ENCODE measurements around the gene SRGAP3. TPM values are rescaled to one million over a fixed set of nuclear protein-coding genes. Genes with fewer than 3 reads are reported as not detected.
A peak's percentile ranks its signal among the peaks of the same experiment; 100 is the strongest.

SRGAP3 gene
- total and polyA plus RNA-seq, 10 of the 15 experiments (the other 5 are each of a cell fraction or from before 2014, with no cell fraction given): 0.32 to 1.7 (median 0.99) TPM

GRCh38 chr3:9064251-9064650 is 185.2 kb downstream of the SRGAP3 start (continued):
- TF ChIP-seq HDAC6 (IDR thresholded peaks at IDR 0.05; ENCODE audit: unreplicated experiment) (no peak), RAD51 (IDR thresholded peaks at IDR 0.05) (no peak), ATF3 (IDR thresholded peaks at IDR 0.05; ENCODE audit: borderline replicate concordance, extremely low read depth, low read depth, low read length) (no peak)

GRCh38 chr3:9062570-9062969 is 186.9 kb downstream of the SRGAP3 start:
- ChIA-PET POLR2A (no interaction called here), CTCF (interaction anchor here (6.9 kb wide), 1 partner anchor 75 kb away, joined by 56 read pairs; no protein-coding TSS in a partner anchor), RAD21 (ENCODE audit: unreplicated experiment) (interaction anchor here (1.2 kb wide), 1 partner anchor 239 kb away, joined by 3 read pairs; no protein-coding TSS in a partner anchor), SMC1A (ENCODE audit: uncharacterized antibody, unreplicated experiment) (interaction anchor here (1.7 kb wide), 1 partner anchor 57 kb away, joined by 5 read pairs; no protein-coding TSS in a partner anchor)
- Histone ChIP-seq H3K27ac (ENCODE audit: control insufficient read depth, insufficient read depth) (no peak overlapping the region), H3K4me1 (ENCODE audit: control insufficient read depth, insufficient read depth, low read length) (no peaks in the 10 kb centered on the region), H3K27me3 (replicated peaks in 1 of 2; ENCODE audit: control insufficient read depth in 2 of 2, insufficient read depth in 2 of 2, low read length in 1 of 2) (no peaks in the 10 kb centered on the region), H3K4me3 (no peak overlapping the region), H4K20me1 (ENCODE audit: control insufficient read depth, insufficient read depth) (no peaks in the 10 kb centered on the region), H3K4me2 (ENCODE audit: control insufficient read depth, insufficient read depth) (no peak overlapping the region), H3K9me3 (replicated peaks; ENCODE audit: control insufficient read depth, insufficient read depth, low read length) (no peaks in the 10 kb centered on the region), H2AFZ (ENCODE audit: control insufficient read depth, low read depth, low read length) (no peak overlapping the region), H3K9ac (ENCODE audit: control insufficient read depth, insufficient read depth, low read length) (no peak overlapping the region), H3K79me2 (ENCODE audit: control insufficient read depth, insufficient read depth, low read length) (no peaks in the 10 kb centered on the region), H3K36me3 (ENCODE audit: control insufficient read depth in 2 of 2, insufficient read depth in 2 of 2, low read length in 1 of 2) (no peaks in the 10 kb centered on the region)
- ATAC-seq (no peak), FAIRE-seq (no peak), DNase-seq (ENCODE audit: low read depth, low spot score) (no peak)
- BruUV-seq (replicated peaks): no TSS peak
- TF ChIP-seq DPF2 (IDR thresholded peaks at IDR 0.05): no peak
- in situ Hi-C loops (cut with MboI) (no loop called here), intact Hi-C loops (cut with micrococcal nuclease; ENCODE audit: unreplicated experiment) (loop anchor here (10.0 kb wide), 1 partner anchor 398 kb away; no protein-coding TSS in a partner anchor)
- 36% methylated on average over 1 of the region's 1 CpG for WGBS (ENCODE audit: insufficient coverage, insufficient replicate concordance, low lambda C conversion rate, missing lambda C conversion rate)

GRCh38 chr3:9061634-9062033 is 187.8 kb downstream of the SRGAP3 start:
- Histone ChIP-seq H3K79me2 (ENCODE audit: control insufficient read depth, insufficient read depth, low read length) (no peaks in the 10 kb centered on the region), H3K27me3 (replicated peaks in 1 of 2; ENCODE audit: control insufficient read depth in 2 of 2, insufficient read depth in 2 of 2, low read length in 1 of 2) (no peaks in the 10 kb centered on the region; a peak in 1 of 4 replicates), H3K9ac (ENCODE audit: control insufficient read depth, insufficient read depth, low read length) (no peak overlapping the region), H3K9me3 (replicated peaks; ENCODE audit: control insufficient read depth, insufficient read depth, low read length) (no peaks in the 10 kb centered on the region), H3K4me3 (no peak overlapping the region), H2AFZ (ENCODE audit: control insufficient read depth, low read depth, low read length) (no peak overlapping the region), H3K27ac (ENCODE audit: control insufficient read depth, insufficient read depth) (no peak overlapping the region), H3K4me2 (ENCODE audit: control insufficient read depth, insufficient read depth) (no peak overlapping the region), H3K36me3 (ENCODE audit: control insufficient read depth in 2 of 2, insufficient read depth in 2 of 2, low read length in 1 of 2) (no peaks in the 10 kb centered on the region), H4K20me1 (ENCODE audit: control insufficient read depth, insufficient read depth) (no peaks in the 10 kb centered on the region), H3K4me1 (ENCODE audit: control insufficient read depth, insufficient read depth, low read length) (no peaks in the 10 kb centered on the region)
- SMC1A ChIA-PET (ENCODE audit: uncharacterized antibody, unreplicated experiment): no interaction called here
- intact Hi-C loops (cut with micrococcal nuclease; ENCODE audit: unreplicated experiment): loop anchor here (10.0 kb wide), 1 partner anchor 397 kb away; no protein-coding TSS in a partner anchor
- CTCF ChIA-PET: interaction anchor here (1.1 to 2.1 kb wide), 2 partner anchors 10 to 92 kb away, joined by 3 to 6 read pairs; no protein-coding TSS in a partner anchor
- 54% methylated on average over 1 of the region's 2 CpGs for WGBS (ENCODE audit: insufficient coverage, insufficient replicate concordance, low lambda C conversion rate, missing lambda C conversion rate)
- ATAC-seq: no peak
- BruUV-seq (replicated peaks): no TSS peak
- DNase-seq (ENCODE audit: low read depth, low spot score): no peak
- no peak for FAIRE-seq
- POLR2A ChIA-PET: no interaction called here
- TF ChIP-seq SPI1 (IDR thresholded peaks at IDR 0.05; ENCODE audit: borderline replicate concordance, insufficient read depth, low read depth, low read length) (peak; percentile 39; the same call in 1 of the 2 replicates), FOXK2 (IDR thresholded peaks at IDR 0.05) (no peak)
- in situ Hi-C loops (cut with MboI): no loop called here
- RAD21 ChIA-PET (ENCODE audit: unreplicated experiment): no interaction called here
